DND-41 (cell line): Measurements from ENCODE around the gene PGRMC2.

ENCODE experiments used
- ATAC-seq: fragments of 200-7000 bp; cut with Tn5 transposase; 3 replicates; pipeline ENCODE4 v1.9.1; 2021; ENCODE audit warnings: low read depth; ENCODE audit not compliant: insufficient read depth
- DNase-seq: peaks from one replicate; pipeline ENCODE4 v3.0.0-alpha.2; 2020
- H2AFZ ChIP-seq: 2 replicates; pipeline ENCODE4 v1.6.0; 2012; ENCODE audit warnings: low read depth, low read length
- H3K27ac ChIP-seq: 2 replicates; pipeline ENCODE4 v1.5.1; 2012; ENCODE audit warnings: low read length, inconsistent platforms
- H3K27me3 ChIP-seq: fragments of 200-600 bp; sonication (generic); 2 replicates; pipeline ENCODE4 v1.6.0; 2012; ENCODE audit warnings: low read length, mild to moderate bottlenecking, inconsistent platforms; ENCODE audit not compliant: insufficient read depth, poor library complexity
- H3K36me3 ChIP-seq: 2 replicates; pipeline ENCODE4 v1.5.1; 2012; ENCODE audit warnings: low read length, inconsistent platforms; ENCODE audit not compliant: insufficient read depth
- H3K4me1 ChIP-seq: 2 replicates; pipeline ENCODE4 v1.5.1; 2012; ENCODE audit warnings: mild to moderate bottlenecking, low read length; ENCODE audit not compliant: insufficient read depth
- H3K4me2 ChIP-seq: 2 replicates; pipeline ENCODE4 v1.6.0; 2012; ENCODE audit warnings: mild to moderate bottlenecking, moderate library complexity, low read length, inconsistent platforms; ENCODE audit not compliant: insufficient read depth
- H3K4me3 ChIP-seq, 2 experiments: fragments of 200-600 bp in 1 of 2; shearing (Covaris generic) in 1 of 2; 2 replicates each; pipeline ENCODE4 v1.5.1; 2012 to 2016; ENCODE audit warnings: inconsistent platforms in 2 of 2, low read length in 2 of 2, mild to moderate bottlenecking in 2 of 2, low read depth in 1 of 2, moderate library complexity in 1 of 2
- H3K79me2 ChIP-seq: 2 replicates; pipeline ENCODE4 v1.6.0; 2012; ENCODE audit warnings: low read length, inconsistent platforms; ENCODE audit not compliant: insufficient read depth
- H3K9ac ChIP-seq: 2 replicates; pipeline ENCODE4 v1.6.0; 2012; ENCODE audit warnings: low read depth, mild to moderate bottlenecking, inconsistent platforms, low read length, moderate library complexity
- H3K9me3 ChIP-seq: 2 replicates; pipeline ENCODE4 v1.5.1; 2012; ENCODE audit warnings: low read length, moderate library complexity, mild to moderate bottlenecking, inconsistent platforms; ENCODE audit not compliant: insufficient read depth, severe bottlenecking
- H4K20me1 ChIP-seq: 2 replicates; pipeline ENCODE4 v1.6.0; 2012; ENCODE audit warnings: low read length; ENCODE audit not compliant: insufficient read depth
- EZH2 ChIP-seq: IDR thresholded peaks from 3 replicates; pipeline ENCODE4 v1.6.1; 2012; ENCODE audit warnings: borderline replicate concordance, low read depth, mild to moderate bottlenecking, moderate library complexity, low read length, inconsistent platforms; ENCODE audit not compliant: severe bottlenecking
- TF ChIP-seq, protein P1 (sequence below): IDR thresholded peaks from 2 replicates; pipeline ENCODE4 v1.5.1; 2012; ENCODE audit warnings: borderline replicate concordance, low read length, moderate library complexity, mild to moderate bottlenecking; ENCODE audit not compliant: poor library complexity, severe bottlenecking; ENCODE audit errors: extremely low read depth

Gene PGRMC2

DNA sequence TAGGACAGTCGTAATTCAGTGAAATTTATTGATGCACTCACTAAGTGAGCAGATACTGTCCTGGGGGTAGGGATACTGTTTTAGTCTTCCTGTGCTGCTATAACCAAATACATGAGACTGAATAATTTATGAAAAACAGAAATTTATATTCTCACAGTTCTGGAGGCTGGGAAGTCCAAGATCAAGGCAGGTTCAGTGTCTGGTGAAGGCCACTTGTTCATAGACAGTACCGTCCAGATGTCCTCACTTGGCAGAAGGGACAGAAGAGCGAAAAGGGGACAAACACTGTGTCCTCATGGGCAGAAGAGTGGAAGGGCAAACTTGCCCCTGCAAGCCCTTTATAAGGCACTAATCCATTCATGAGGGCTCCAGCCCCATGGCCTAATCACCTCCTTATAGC, 45.6 kb downstream of the PGRMC2 start:
- Histone ChIP-seq H3K36me3 (no peaks in the 10 kb centered on the region), H4K20me1 (no peaks in the 10 kb centered on the region), H3K9me3 (no peaks in the 10 kb centered on the region), H3K27me3 (no peaks in the 10 kb centered on the region), H3K9ac (no peak overlapping the region), H2AFZ (no peak overlapping the region), H3K4me3 (no peak overlapping the region), H3K27ac (no peak overlapping the region), H3K79me2 (no peaks in the 10 kb centered on the region), H3K4me1 (no peaks in the 10 kb centered on the region), H3K4me2 (no peak overlapping the region)
- ATAC-seq: no peak
- TF ChIP-seq, protein P1, sequence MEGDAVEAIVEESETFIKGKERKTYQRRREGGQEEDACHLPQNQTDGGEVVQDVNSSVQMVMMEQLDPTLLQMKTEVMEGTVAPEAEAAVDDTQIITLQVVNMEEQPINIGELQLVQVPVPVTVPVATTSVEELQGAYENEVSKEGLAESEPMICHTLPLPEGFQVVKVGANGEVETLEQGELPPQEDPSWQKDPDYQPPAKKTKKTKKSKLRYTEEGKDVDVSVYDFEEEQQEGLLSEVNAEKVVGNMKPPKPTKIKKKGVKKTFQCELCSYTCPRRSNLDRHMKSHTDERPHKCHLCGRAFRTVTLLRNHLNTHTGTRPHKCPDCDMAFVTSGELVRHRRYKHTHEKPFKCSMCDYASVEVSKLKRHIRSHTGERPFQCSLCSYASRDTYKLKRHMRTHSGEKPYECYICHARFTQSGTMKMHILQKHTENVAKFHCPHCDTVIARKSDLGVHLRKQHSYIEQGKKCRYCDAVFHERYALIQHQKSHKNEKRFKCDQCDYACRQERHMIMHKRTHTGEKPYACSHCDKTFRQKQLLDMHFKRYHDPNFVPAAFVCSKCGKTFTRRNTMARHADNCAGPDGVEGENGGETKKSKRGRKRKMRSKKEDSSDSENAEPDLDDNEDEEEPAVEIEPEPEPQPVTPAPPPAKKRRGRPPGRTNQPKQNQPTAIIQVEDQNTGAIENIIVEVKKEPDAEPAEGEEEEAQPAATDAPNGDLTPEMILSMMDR: no peak
- no peak for TF ChIP-seq EZH2
- DNase-seq: no peak

DNA sequence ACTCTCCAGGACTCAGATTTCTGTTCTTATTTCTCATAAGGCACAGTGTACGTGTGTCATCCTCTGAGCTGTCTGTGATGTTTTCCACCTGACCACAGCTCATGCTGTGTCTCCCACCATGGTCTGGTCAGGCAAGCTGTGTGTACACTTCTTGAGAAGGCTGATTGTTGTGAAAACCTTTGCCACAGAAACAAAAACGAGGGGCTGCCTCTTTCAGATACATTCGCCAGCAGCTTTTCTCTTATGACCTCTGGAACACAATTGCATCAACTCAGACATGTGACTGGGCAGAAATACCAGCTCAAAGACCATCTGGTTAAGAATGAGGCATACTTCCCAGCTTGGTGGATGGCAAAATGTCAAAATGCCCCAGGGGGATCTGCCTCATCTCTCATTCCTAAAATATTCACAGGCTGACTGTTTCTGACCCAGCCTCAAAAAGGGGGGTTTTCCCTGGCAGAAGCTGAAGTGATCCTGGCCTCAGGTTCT, 46.1 kb downstream of the PGRMC2 start:
- DNase-seq: no peak
- H3K9ac ChIP-seq: no peak overlapping the region
- no peak overlapping the region for H3K4me2 ChIP-seq
- H4K20me1 ChIP-seq: no peaks in the 10 kb centered on the region
- no peak for ATAC-seq
- no peak overlapping the region for H3K4me3 ChIP-seq
- TF ChIP-seq, protein P1: no peak
- no peak for TF ChIP-seq EZH2
- no peaks in the 10 kb centered on the region for H3K9me3 ChIP-seq
- H3K27me3 ChIP-seq: no peaks in the 10 kb centered on the region
- H3K27ac ChIP-seq: no peak overlapping the region
- H2AFZ ChIP-seq: no peak overlapping the region
- no peaks in the 10 kb centered on the region for H3K4me1 ChIP-seq
- no peaks in the 10 kb centered on the region for H3K79me2 ChIP-seq
- no peaks in the 10 kb centered on the region for H3K36me3 ChIP-seq

DNA sequence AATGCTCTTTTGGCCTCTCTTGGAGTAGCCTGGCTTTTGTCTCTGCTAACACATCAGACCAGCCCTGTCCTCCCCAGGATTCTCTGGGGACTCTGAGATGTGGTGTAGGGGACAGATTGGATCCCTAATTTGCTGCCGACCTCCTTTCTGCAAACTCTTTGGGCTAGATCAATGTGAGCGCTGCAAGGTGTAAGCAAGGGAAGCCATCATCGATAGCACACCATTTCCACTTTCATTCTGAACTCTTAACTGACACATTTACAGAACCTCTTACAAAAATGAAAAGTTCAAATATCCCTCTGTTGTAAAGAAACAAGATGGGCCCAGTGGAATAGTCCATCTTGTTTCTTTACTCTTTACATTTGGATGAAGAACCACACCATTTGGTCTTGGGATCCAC, 46.6 kb downstream of the PGRMC2 start:
- Histone ChIP-seq H3K27me3 (no peaks in the 10 kb centered on the region), H3K27ac (no peak overlapping the region), H3K4me2 (no peak overlapping the region), H3K79me2 (no peaks in the 10 kb centered on the region), H3K36me3 (no peaks in the 10 kb centered on the region), H2AFZ (no peak overlapping the region), H3K9me3 (no peaks in the 10 kb centered on the region), H3K4me1 (no peaks in the 10 kb centered on the region), H4K20me1 (no peaks in the 10 kb centered on the region), H3K9ac (no peak overlapping the region), H3K4me3 (no peak overlapping the region)
- ATAC-seq: no peak
- TF ChIP-seq, protein P1: no peak
- no peak for TF ChIP-seq EZH2
- no peak for DNase-seq

DNA sequence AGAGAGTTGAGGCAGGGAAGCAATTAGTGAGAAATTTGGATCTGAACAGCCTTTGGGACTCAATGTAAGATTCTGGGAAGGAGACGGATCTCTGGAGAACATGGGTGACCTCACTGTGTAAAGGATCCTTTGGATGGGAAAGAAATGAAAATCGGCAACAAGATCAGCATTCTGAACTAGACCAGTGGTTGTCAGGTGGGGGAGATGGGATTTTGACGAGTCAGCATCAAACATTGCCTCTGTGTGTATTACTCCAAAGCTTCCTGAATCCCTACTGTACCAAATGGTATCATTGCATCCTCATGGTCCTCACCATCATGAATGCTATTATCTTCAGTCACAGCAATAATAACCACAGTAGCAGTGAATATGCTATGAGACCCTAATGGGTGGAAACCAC, 52.8 kb downstream of the PGRMC2 start:
- Histone ChIP-seq H3K27ac (no peak overlapping the region), H3K36me3 (no peaks in the 10 kb centered on the region), H3K27me3 (no peaks in the 10 kb centered on the region), H2AFZ (no peak overlapping the region), H3K79me2 (no peaks in the 10 kb centered on the region), H3K4me1 (no peaks in the 10 kb centered on the region), H3K4me3 (no peak overlapping the region), H3K9me3 (no peaks in the 10 kb centered on the region), H3K4me2 (no peak overlapping the region), H3K9ac (no peak overlapping the region), H4K20me1 (no peaks in the 10 kb centered on the region)
- ATAC-seq: no peak
- DNase-seq: no peak
- TF ChIP-seq, protein P1: no peak
- no peak for TF ChIP-seq EZH2
